A549 (cell line): ENCODE measurements around the gene TPI1. TPM values are rescaled to one million over a fixed set of nuclear protein-coding genes. Genes with fewer than 3 reads are reported as not detected.

Experiments
- ATAC-seq, 2 experiments: fragments of 200-7000 bp in 1 of 2; fragments of >200 bp in 1 of 2; cut with Nextera tagmentation in 1 of 2; cut with Tn5 transposase in 1 of 2; 3 replicates each; pipeline versions ENCODE4 v1.8.0 to v1.9.1; 2018 to 2020; ENCODE audit warnings: mild to moderate bottlenecking in 1 of 2, moderate library complexity in 1 of 2
- CTCF ChIA-PET: fragments of 300-600 bp; sonication (Branson Sonifier 250); formaldehyde crosslinking; extraction: SDS; loops from one replicate; lab custom pipeline; 2021; ENCODE audit warnings: antibody characterized with exemption, inconsistent platforms; lab: Yijun Ruan, JAX
- POLR2A ChIA-PET: fragments of 350-600 bp; formaldehyde crosslinking; extraction: SDS; loops from one replicate; lab custom pipeline; 2021; ENCODE audit warnings: antibody characterized with exemption, inconsistent platforms; lab: Yijun Ruan, JAX
- DNase-seq, 2 experiments: peaks; one replicate each; pipeline versions ENCODE4 v3.0.0 to v3.0.0-alpha.2; 2011 to 2016; ENCODE audit warnings: low read depth in 1 of 2, low spot score in 1 of 2
- FAIRE-seq: peaks from 2 replicates; lab custom pipeline; 2011; peaks lifted over from hg19 to GRCh38; lab: Jason Lieb, UNC
- H3K27ac ChIP-seq, 2 experiments: fragments of >200 bp; sonication (Bioruptor Twin); formaldehyde crosslinking; 3 replicates each; pipeline ENCODE4 v1.5.1; 2016 to 2017
- H3K4me1 ChIP-seq: fragments of >200 bp; sonication (Bioruptor Twin); formaldehyde crosslinking; 3 replicates; pipeline ENCODE4 v1.6.1; 2016
- H3K4me2 ChIP-seq: fragments of >200 bp; sonication (Bioruptor Twin); formaldehyde crosslinking; 3 replicates; pipeline ENCODE4 v1.6.1; 2016
- H3K4me3 ChIP-seq: fragments of >200 bp; sonication (Bioruptor Twin); formaldehyde crosslinking; 3 replicates; pipeline ENCODE4 v1.5.1; 2016
- H3K9me3 ChIP-seq: fragments of >200 bp; sonication (Bioruptor Twin); formaldehyde crosslinking; 3 replicates; pipeline ENCODE4 v1.6.1; 2016
- BHLHE40 ChIP-seq: IDR thresholded peaks from 2 replicates; pipeline ENCODE4 v1.6.1; 2012; ENCODE audit warnings: low read depth, low read length, inconsistent platforms
- CBX2 ChIP-seq: fragments of 200-600 bp; sonication (generic); IDR thresholded peaks from 2 replicates; pipeline ENCODE4 v1.6.1; 2016; ENCODE audit warnings: low read depth, mild to moderate bottlenecking, borderline replicate concordance
- EHMT2 ChIP-seq: fragments of 200-600 bp; sonication (generic); IDR thresholded peaks from 2 replicates; pipeline ENCODE4 v1.6.1; 2016; ENCODE audit warnings: antibody characterized with exemption, low read depth, mild to moderate bottlenecking, moderate library complexity
- ELK1 ChIP-seq: fragments of 150-350 bp; IDR thresholded peaks from 2 replicates; pipeline ENCODE4 v1.6.1; 2014; ENCODE audit warnings: low read depth, mild to moderate bottlenecking, low read length
- FOSB ChIP-seq: fragments of 250-450 bp; sonication (Bioruptor Pico); IDR thresholded peaks from 2 replicates; pipeline ENCODE4 v1.5.0; 2020; ENCODE audit warnings: mild to moderate bottlenecking, moderate library complexity
- HES2 ChIP-seq: fragments of >200 bp; sonication (Bioruptor Twin); formaldehyde crosslinking; IDR thresholded peaks from 2 replicates; pipeline ENCODE4 v1.6.1; 2016
- HMGXB4 ChIP-seq: fragments of 250-450 bp; sonication (Bioruptor Pico); IDR thresholded peaks from 2 replicates; pipeline ENCODE4 v1.5.0; 2021; ENCODE audit warnings: mild to moderate bottlenecking, moderate library complexity, borderline replicate concordance
- JUNB ChIP-seq: fragments of >200 bp; sonication (Bioruptor Twin); formaldehyde crosslinking; IDR thresholded peaks from 2 replicates; pipeline ENCODE4 v1.6.1; 2016
- NFE2L2 ChIP-seq: fragments of 150-350 bp; conservative IDR thresholded peaks from 2 replicates; pipeline ENCODE4 v1.6.1; 2014; ENCODE audit warnings: low read length
- POLR2A ChIP-seq: IDR thresholded peaks from 2 replicates; pipeline ENCODE4 v1.6.1; 2012; ENCODE audit warnings: mild to moderate bottlenecking, low read length
- RAD21 ChIP-seq, 2 experiments: fragments of >200 bp in 1 of 2; sonication (Bioruptor Twin) in 1 of 2; formaldehyde crosslinking in 1 of 2; IDR thresholded peaks in 1 of 2; conservative IDR thresholded peaks in 1 of 2; 2 replicates in 1 of 2; 3 replicates in 1 of 2; pipeline ENCODE4 v1.6.1; 2012 to 2018; ENCODE audit warnings: inconsistent platforms in 1 of 2
- ZC3H11A ChIP-seq: fragments of 450-650 bp; IDR thresholded peaks from 2 replicates; pipeline ENCODE4 v1.6.1; 2014; ENCODE audit warnings: antibody characterized with exemption, mild to moderate bottlenecking
- ZFP36 ChIP-seq: fragments of 450-650 bp; IDR thresholded peaks from 2 replicates; pipeline ENCODE4 v1.6.1; 2014; ENCODE audit warnings: borderline replicate concordance; ENCODE audit not compliant: partially characterized antibody
- WGBS: methylation state at CpG from one replicate; pipeline ENCODE4 v1.1.6; 2017; ENCODE audit errors: missing lambda C conversion rate; 5-methylcytosine and 5-hydroxymethylcytosine counted together
- polyA plus RNA-seq, 4 experiments: library from polyadenylated mRNA; depleted of rRNA in 3 of 4; stranded (reverse); fragments of >200 nt; fragmentation: RNase III in 1 of 4; extraction: RNeasy Plus Mini Kit Qiagen cat#74134 plus additional on column Dnase treatment in 1 of 4; gene quantifications; 2 replicates in 3 of 4; 3 replicates in 1 of 4; pipeline ENCODE4 v1.2.3, GENCODE V29; 2011 to 2017

The TPI1 gene
- polyA plus RNA-seq, 2 of the 4 experiments (the other 2 are of a cell fraction), result 1,293 to 1,913 TPM

GRCh38 chr12:6819106-6820030 lies 48.0 kb upstream of the TPI1 start:
- no peak overlapping the region for H3K4me2 ChIP-seq
- DNase-seq (no peak), ATAC-seq (no peak), FAIRE-seq (no peak)
- WGBS, result 89% methylated on average over 13 of the region's 13 CpGs
- CTCF ChIA-PET, result interaction anchor here (0.8 to 29.8 kb wide), 8 partner anchors 9 to 84 kb away, joined by 3 to 306 read pairs (median 6); partner anchors contain the start of genes MLF2 and PTMS
- POLR2A ChIA-PET, result interaction anchor here (1.4 kb wide), 1 partner anchor 66 kb away, joined by 5 read pairs; the partner anchor contains the start of gene MLF2
- TF ChIP-seq HES2, result no peak
- TF ChIP-seq EHMT2, result no peak
- no peak for TF ChIP-seq BHLHE40
- no peak for TF ChIP-seq ZC3H11A
- no peak for TF ChIP-seq RAD21 (conservative IDR thresholded peaks at IDR 0.05 in 1 of 2, IDR thresholded peaks at IDR 0.05 in 1 of 2)
- no peak for TF ChIP-seq CBX2
- H3K4me1 ChIP-seq, result peaks cover 12% of the 10 kb centered on the region
- H3K27ac ChIP-seq, result no peak overlapping the region
- no peak overlapping the region for H3K4me3 ChIP-seq
- H3K9me3 ChIP-seq, result no peaks in the 10 kb centered on the region

GRCh38 chr12:6820166-6820565 lies 47.2 kb upstream of the TPI1 start:
- Histone ChIP-seq H3K9me3 (no peaks in the 10 kb centered on the region), H3K4me1 (peaks cover 12% of the 10 kb centered on the region), H3K4me2 (no peak overlapping the region), H3K27ac (no peak overlapping the region), H3K4me3 (no peak overlapping the region)
- TF ChIP-seq HMGXB4 (no peak), ELK1 (no peak), FOSB (CRISPR knock-in tag) (no peak)
- FAIRE-seq (no peak), ATAC-seq (no peak; a peak in 1 of 6 replicates), DNase-seq (no peak)
- whole genome bisulfite sequencing, result 57% methylated on average over 5 of the region's 5 CpGs
- POLR2A ChIA-PET, result interaction anchor here (0.6 kb wide), 1 partner anchor 31 kb away, joined by 3 read pairs; no protein-coding TSS in a partner anchor
- CTCF ChIA-PET, result interaction anchor here (0.8 to 29.8 kb wide), 8 partner anchors 8 to 84 kb away, joined by 3 to 306 read pairs (median 9); partner anchors contain the start of genes MLF2 and PTMS

GRCh38 chr12:6821591-6822425 lies 45.5 kb upstream of the TPI1 start, which contains the start of gene GPR162:
GPR162 (plus strand) TSS chr12:6821821; CDS start chr12:6823899, 2,078 bp downstream.
- ChIA-PET CTCF (interaction anchor here (0.6 to 29.8 kb wide), 7 partner anchors 10 to 252 kb away, joined by 3 to 306 read pairs (median 78); partner anchors contain the start of genes CD4 and MLF2), POLR2A (interaction anchor here (1.0 to 2.1 kb wide), 3 partner anchors 8 to 69 kb away, joined by 3 to 9 read pairs (median 4); partner anchors contain the start of genes MLF2 and USP5)
- Histone ChIP-seq H3K4me2 (peak within 1 kb of the TSS; percentile 100), H3K9me3 (no peaks in the 10 kb centered on the region), H3K4me1 (peaks cover 12% of the 10 kb centered on the region), H3K4me3 (peak within 1 kb of the TSS; percentile 55), H3K27ac (peak within 1 kb of the TSS; percentile 76 to 87)
- ATAC-seq (peak; percentile 34 to 37), FAIRE-seq (no peak), DNase-seq (peak; percentile 35 to 43)
- WGBS, result under 1% methylated on average over 18 of the region's 28 CpGs
- TF ChIP-seq ZFP36 (no peak), NFE2L2 (no peak), POLR2A (peak; percentile 7; the same call in 1 of the 2 replicates), JUNB (no peak)
